Neural cell (in vitro differentiated cells): ENCODE data around the gene NR5A2. TPM values are rescaled to one million over a fixed set of nuclear protein-coding genes. Genes with fewer than 3 reads are reported as not detected.

Experiments
- H2AFZ ChIP-seq: fragments of 200-600, 300-800 bp; sonication (generic), shearing (Covaris generic); 2 replicates; pipeline ENCODE4 v1.6.0; 2014; ENCODE audit warnings: low read depth, mild to moderate bottlenecking, antibody characterized with exemption, low read length, moderate library complexity
- H3F3A ChIP-seq: fragments of 200-600 bp; shearing (Covaris generic); 2 replicates; pipeline ENCODE4 v1.6.1; 2016; ENCODE audit warnings: mild to moderate bottlenecking, moderate library complexity, mixed read lengths, antibody characterized with exemption, low read length; ENCODE audit not compliant: insufficient read depth, poor library complexity, severe bottlenecking
- H3K27ac ChIP-seq: fragments of 200-600, 300-800 bp; sonication (generic), shearing (Covaris generic); 2 replicates; pipeline ENCODE4 v1.5.1; 2014; ENCODE audit warnings: mild to moderate bottlenecking, low read length, moderate library complexity
- H3K27me3 ChIP-seq: fragments of 300-800, 200-600 bp; sonication (generic), shearing (Covaris generic); 2 replicates; pipeline ENCODE4 v1.6.0; 2014; ENCODE audit warnings: mild to moderate bottlenecking, low read depth, low read length, moderate library complexity; ENCODE audit not compliant: insufficient read depth
- H3K36me3 ChIP-seq: fragments of 300-800, 200-600 bp; sonication (generic), shearing (Covaris generic); 2 replicates; pipeline ENCODE4 v1.5.1; 2014; ENCODE audit warnings: mild to moderate bottlenecking, antibody characterized with exemption, low read length, moderate library complexity; ENCODE audit not compliant: insufficient read depth
- H3K4me2 ChIP-seq: fragments of 300-800, 200-600 bp; sonication (generic), shearing (Covaris generic); 2 replicates; pipeline ENCODE4 v1.6.0; 2014; ENCODE audit warnings: mild to moderate bottlenecking, low read length
- H3K4me3 ChIP-seq: fragments of 300-800, 200-600 bp; sonication (generic), shearing (Covaris generic); 2 replicates; pipeline ENCODE4 v1.5.1; 2014; ENCODE audit warnings: mild to moderate bottlenecking, low read length, moderate library complexity
- H3K79me2 ChIP-seq: fragments of 200-600 bp; shearing (Covaris generic); replicated peaks from 2 replicates; pipeline ENCODE4 v1.6.0; 2014; ENCODE audit warnings: mild to moderate bottlenecking, low read length, moderate library complexity; ENCODE audit not compliant: insufficient read depth
- H3K9ac ChIP-seq: fragments of 300-800, 200-600 bp; sonication (generic), shearing (Covaris generic); 2 replicates; pipeline ENCODE4 v1.6.1; 2016; ENCODE audit warnings: mild to moderate bottlenecking, low read length, mixed read lengths
- H3K9me2 ChIP-seq: fragments of 200-600 bp; shearing (Covaris generic); 2 replicates; pipeline ENCODE4 v1.6.1; 2016; ENCODE audit warnings: mild to moderate bottlenecking, low read length, mixed read lengths; ENCODE audit not compliant: insufficient read depth
- H3K9me3 ChIP-seq: fragments of 200-600, 300-800 bp; sonication (generic), shearing (Covaris generic); 2 replicates; pipeline ENCODE4 v1.6.1; 2016; ENCODE audit warnings: mild to moderate bottlenecking, mixed run types, low read length, moderate library complexity, mixed read lengths
- H4K20me1 ChIP-seq: fragments of 200-600 bp; shearing (Covaris generic); 2 replicates; pipeline ENCODE4 v1.6.1; 2016; ENCODE audit warnings: mild to moderate bottlenecking, mixed run types; ENCODE audit not compliant: insufficient read depth
- CTCF ChIP-seq: fragments of 450-650 bp; IDR thresholded peaks from 2 replicates; pipeline ENCODE4 v1.5.1; 2014; ENCODE audit warnings: antibody characterized with exemption, mild to moderate bottlenecking, moderate library complexity; ENCODE audit not compliant: poor library complexity, severe bottlenecking
- EP300 ChIP-seq: fragments of 450-650 bp; conservative IDR thresholded peaks from 2 replicates; pipeline ENCODE4 v1.6.1; 2014; ENCODE audit warnings: antibody characterized with exemption, mild to moderate bottlenecking, moderate library complexity; ENCODE audit not compliant: poor library complexity, severe bottlenecking
- EZH2 ChIP-seq: fragments of 200-600, 300-800 bp; shearing (Covaris generic), sonication (generic); IDR thresholded peaks from 2 replicates; pipeline ENCODE4 v1.6.1; 2014; ENCODE audit warnings: antibody characterized with exemption, low read length, borderline replicate concordance, mild to moderate bottlenecking; ENCODE audit not compliant: insufficient read depth, poor library complexity, severe bottlenecking
- MXI1 ChIP-seq: fragments of 450-650 bp; conservative IDR thresholded peaks from 2 replicates; pipeline ENCODE4 v1.6.1; 2014; ENCODE audit warnings: antibody characterized with exemption, mild to moderate bottlenecking; ENCODE audit not compliant: poor library complexity, severe bottlenecking
- POLR2AphosphoS5 ChIP-seq: IDR thresholded peaks from 2 replicates; pipeline ENCODE4 v1.6.1; 2012
- RAD21 ChIP-seq: fragments of 450-650 bp; conservative IDR thresholded peaks from 2 replicates; pipeline ENCODE4 v1.6.1; 2014; ENCODE audit warnings: antibody characterized with exemption, mild to moderate bottlenecking, moderate library complexity
- REST ChIP-seq: IDR thresholded peaks from 2 replicates; pipeline ENCODE4 v1.6.1; 2012; ENCODE audit warnings: borderline replicate concordance
- SMC3 ChIP-seq: fragments of 450-650 bp; conservative IDR thresholded peaks from 2 replicates; pipeline ENCODE4 v1.6.1; 2014; ENCODE audit warnings: antibody characterized with exemption, mild to moderate bottlenecking, moderate library complexity; ENCODE audit not compliant: poor library complexity
- TAF1 ChIP-seq: IDR thresholded peaks from 2 replicates; pipeline ENCODE4 v1.6.1; 2012; ENCODE audit warnings: low read depth
- polyA plus RNA-seq: library from polyadenylated mRNA; depleted of rRNA; stranded (reverse); fragments of >200 nt; gene quantifications from 2 replicates; pipeline ENCODE4 v1.2.3, GENCODE V29; 2014

Gene NR5A2
- polyA plus RNA-seq, 1 donor from 2014 or later: not detected

GRCh38 chr1:200099040-200099439, 71.5 kb downstream of the NR5A2 start:
- Histone ChIP-seq H3F3A (no peaks in the 10 kb centered on the region), H3K27me3 (no peaks in the 10 kb centered on the region), H3K4me3 (no peak overlapping the region), H3K4me2 (no peak overlapping the region), H3K27ac (no peak overlapping the region), H3K36me3 (no peaks in the 10 kb centered on the region), H2AFZ (no peak overlapping the region), H3K9ac (no peak overlapping the region), H3K9me2 (no peaks in the 10 kb centered on the region), H3K9me3 (no peaks in the 10 kb centered on the region), H4K20me1 (no peaks in the 10 kb centered on the region), H3K79me2 (no peaks in the 10 kb centered on the region)
- TF ChIP-seq REST: no peak
- no peak for TF ChIP-seq TAF1
- no peak for TF ChIP-seq EP300
- no peak for TF ChIP-seq POLR2AphosphoS5
- TF ChIP-seq RAD21: no peak
- no peak for TF ChIP-seq EZH2
- TF ChIP-seq CTCF: no peak
- TF ChIP-seq SMC3: no peak
- TF ChIP-seq MXI1: no peak

- H3K9ac ChIP-seq: no peak overlapping the region
- TF ChIP-seq EP300 (no peak), RAD21 (no peak), TAF1 (no peak), MXI1 (no peak), POLR2AphosphoS5 (no peak), SMC3 (no peak), REST (no peak), CTCF (no peak), EZH2 (no peak)
- no peak overlapping the region for H3K4me2 ChIP-seq
- no peaks in the 10 kb centered on the region for H3K79me2 ChIP-seq
- H4K20me1 ChIP-seq: no peaks in the 10 kb centered on the region
- H3K4me3 ChIP-seq: no peak overlapping the region
- no peak overlapping the region for H2AFZ ChIP-seq
- no peaks in the 10 kb centered on the region for H3K36me3 ChIP-seq
- H3K27ac ChIP-seq: no peak overlapping the region
- no peaks in the 10 kb centered on the region for H3K9me3 ChIP-seq
- H3F3A ChIP-seq: no peaks in the 10 kb centered on the region
- H3K27me3 ChIP-seq: no peaks in the 10 kb centered on the region
- H3K9me2 ChIP-seq: no peaks in the 10 kb centered on the region
Observed at GRCh38 chr1:200103966-200104583, 76.6 kb downstream of the NR5A2 start.
